HL-60 (cell line): ENCODE results near the gene SNX9.

Experiments used
- CTCF ChIP-seq: IDR thresholded peaks from one replicate; pipeline ENCODE4 v1.5.1; 2011; ENCODE audit warnings: low read length, control low read depth, inconsistent platforms; ENCODE audit not compliant: insufficient read depth
- GABPA ChIP-seq: IDR thresholded peaks from 2 replicates; pipeline ENCODE4 v1.6.1; 2012; ENCODE audit warnings: low read depth
- POLR2AphosphoS5 ChIP-seq: IDR thresholded peaks from 2 replicates; pipeline ENCODE4 v1.6.1; 2012; ENCODE audit warnings: low read depth
- SPI1 ChIP-seq: IDR thresholded peaks from 2 replicates; pipeline ENCODE4 v1.6.1; 2012; ENCODE audit warnings: low read depth, mild to moderate bottlenecking, borderline replicate concordance
- TF ChIP-seq, protein P1 (sequence below): IDR thresholded peaks from 2 replicates; pipeline ENCODE4 v1.6.1; 2012; ENCODE audit warnings: low read depth; ENCODE audit not compliant: insufficient replicate concordance

DNA sequence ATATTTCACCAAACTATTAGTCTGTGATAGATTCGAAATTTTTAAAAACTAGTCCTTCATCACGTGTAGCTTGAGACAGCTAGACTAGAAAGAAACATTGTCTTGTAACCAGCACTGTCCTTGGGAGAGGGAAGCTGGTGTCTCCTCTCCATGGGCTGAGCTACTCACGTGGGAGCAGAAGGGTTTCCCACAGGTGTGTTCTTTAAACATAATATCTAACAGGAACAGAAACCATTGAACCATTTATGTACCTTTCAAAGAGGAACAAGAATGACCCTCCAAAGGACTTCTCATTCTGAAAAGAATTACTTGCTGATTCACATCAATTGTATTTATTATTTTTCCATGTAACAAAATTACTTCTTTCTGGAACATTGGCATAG lies 86.2 kb downstream of the SNX9 start:
- TF ChIP-seq CTCF, result no peak
- TF ChIP-seq POLR2AphosphoS5, result no peak
- TF ChIP-seq, protein P1, sequence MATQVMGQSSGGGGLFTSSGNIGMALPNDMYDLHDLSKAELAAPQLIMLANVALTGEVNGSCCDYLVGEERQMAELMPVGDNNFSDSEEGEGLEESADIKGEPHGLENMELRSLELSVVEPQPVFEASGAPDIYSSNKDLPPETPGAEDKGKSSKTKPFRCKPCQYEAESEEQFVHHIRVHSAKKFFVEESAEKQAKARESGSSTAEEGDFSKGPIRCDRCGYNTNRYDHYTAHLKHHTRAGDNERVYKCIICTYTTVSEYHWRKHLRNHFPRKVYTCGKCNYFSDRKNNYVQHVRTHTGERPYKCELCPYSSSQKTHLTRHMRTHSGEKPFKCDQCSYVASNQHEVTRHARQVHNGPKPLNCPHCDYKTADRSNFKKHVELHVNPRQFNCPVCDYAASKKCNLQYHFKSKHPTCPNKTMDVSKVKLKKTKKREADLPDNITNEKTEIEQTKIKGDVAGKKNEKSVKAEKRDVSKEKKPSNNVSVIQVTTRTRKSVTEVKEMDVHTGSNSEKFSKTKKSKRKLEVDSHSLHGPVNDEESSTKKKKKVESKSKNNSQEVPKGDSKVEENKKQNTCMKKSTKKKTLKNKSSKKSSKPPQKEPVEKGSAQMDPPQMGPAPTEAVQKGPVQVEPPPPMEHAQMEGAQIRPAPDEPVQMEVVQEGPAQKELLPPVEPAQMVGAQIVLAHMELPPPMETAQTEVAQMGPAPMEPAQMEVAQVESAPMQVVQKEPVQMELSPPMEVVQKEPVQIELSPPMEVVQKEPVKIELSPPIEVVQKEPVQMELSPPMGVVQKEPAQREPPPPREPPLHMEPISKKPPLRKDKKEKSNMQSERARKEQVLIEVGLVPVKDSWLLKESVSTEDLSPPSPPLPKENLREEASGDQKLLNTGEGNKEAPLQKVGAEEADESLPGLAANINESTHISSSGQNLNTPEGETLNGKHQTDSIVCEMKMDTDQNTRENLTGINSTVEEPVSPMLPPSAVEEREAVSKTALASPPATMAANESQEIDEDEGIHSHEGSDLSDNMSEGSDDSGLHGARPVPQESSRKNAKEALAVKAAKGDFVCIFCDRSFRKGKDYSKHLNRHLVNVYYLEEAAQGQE, result no peak
- TF ChIP-seq SPI1, result no peak
- no peak for TF ChIP-seq GABPA
